ENCODE measurements around the gene SCMH1.

The SCMH1 gene

GRCh38 chr1:41073971-41074370 lies 168.1 kb downstream of the SCMH1 start:
- no peak overlapping the region for H3K4me3 ChIP-seq (ENCODE audit: control insufficient read depth, low read depth, low read length)
- TF ChIP-seq CTCF (conservative IDR thresholded peaks at IDR 0.05; ENCODE audit: control insufficient read depth, insufficient read depth, low read depth, low read length) = no peak
- DNase-seq (ENCODE audit: low read depth) = peak; percentile 92

- no peak overlapping the region for H3K4me3 ChIP-seq (ENCODE audit: control insufficient read depth, low read depth, low read length)
- DNase-seq (ENCODE audit: low read depth) = peak; percentile 26
- TF ChIP-seq CTCF (conservative IDR thresholded peaks at IDR 0.05; ENCODE audit: control insufficient read depth, insufficient read depth, low read depth, low read length) = no peak
These were observed 170.1 kb downstream of the SCMH1 start for GRCh38 chr1:41072051-41072450.

- no peak for DNase-seq (ENCODE audit: low read depth)
- TF ChIP-seq CTCF (conservative IDR thresholded peaks at IDR 0.05; ENCODE audit: control insufficient read depth, insufficient read depth, low read depth, low read length) = no peak
- H3K4me3 ChIP-seq (ENCODE audit: control insufficient read depth, low read depth, low read length) = no peak overlapping the region
These were observed 185.2 kb downstream of the SCMH1 start for GRCh38 chr1:41056907-41057306.

GRCh38 chr1:41053316-41053715 lies 188.8 kb downstream of the SCMH1 start:
- no peak for DNase-seq (ENCODE audit: low read depth)
- TF ChIP-seq CTCF (conservative IDR thresholded peaks at IDR 0.05; ENCODE audit: control insufficient read depth, insufficient read depth, low read depth, low read length) = no peak
- H3K4me3 ChIP-seq (ENCODE audit: control insufficient read depth, low read depth, low read length) = no peak overlapping the region

- no peak for TF ChIP-seq CTCF (conservative IDR thresholded peaks at IDR 0.05; ENCODE audit: control insufficient read depth, insufficient read depth, low read depth, low read length)
- no peak overlapping the region for H3K4me3 ChIP-seq (ENCODE audit: control insufficient read depth, low read depth, low read length)
- DNase-seq (ENCODE audit: low read depth) = no peak
These were observed 191.1 kb downstream of the SCMH1 start for GRCh38 chr1:41051022-41051421.

GRCh38 chr1:41048540-41048939 lies 193.6 kb downstream of the SCMH1 start:
- H3K4me3 ChIP-seq (ENCODE audit: control insufficient read depth, low read depth, low read length) = no peak overlapping the region
- no peak for DNase-seq (ENCODE audit: low read depth)
- TF ChIP-seq CTCF (conservative IDR thresholded peaks at IDR 0.05; ENCODE audit: control insufficient read depth, insufficient read depth, low read depth, low read length) = no peak

- H3K4me3 ChIP-seq (ENCODE audit: control insufficient read depth, low read depth, low read length) = no peak overlapping the region
- TF ChIP-seq CTCF (conservative IDR thresholded peaks at IDR 0.05; ENCODE audit: control insufficient read depth, insufficient read depth, low read depth, low read length) = no peak
- DNase-seq (ENCODE audit: low read depth) = no peak
These were observed 195.7 kb downstream of the SCMH1 start for GRCh38 chr1:41046347-41046775.

Measured in fibroblast of mammary gland (primary cell).